Ecto neural progenitor cell (in vitro differentiated cells): ENCODE data around the gene MSH5.
A peak's percentile ranks its signal among the peaks of the same experiment; 100 is the strongest.
"Not testable (repeated sequence)": the region's sequence is repeated elsewhere in the genome, so short reads cannot be mapped to it uniquely, and the experiment has no call there.

Source experiments
- DNase-seq: peaks from one replicate; pipeline ENCODE4 v3.0.0-alpha.2; 2018; ENCODE audit warnings: low spot score

MSH5 gene

DNA sequence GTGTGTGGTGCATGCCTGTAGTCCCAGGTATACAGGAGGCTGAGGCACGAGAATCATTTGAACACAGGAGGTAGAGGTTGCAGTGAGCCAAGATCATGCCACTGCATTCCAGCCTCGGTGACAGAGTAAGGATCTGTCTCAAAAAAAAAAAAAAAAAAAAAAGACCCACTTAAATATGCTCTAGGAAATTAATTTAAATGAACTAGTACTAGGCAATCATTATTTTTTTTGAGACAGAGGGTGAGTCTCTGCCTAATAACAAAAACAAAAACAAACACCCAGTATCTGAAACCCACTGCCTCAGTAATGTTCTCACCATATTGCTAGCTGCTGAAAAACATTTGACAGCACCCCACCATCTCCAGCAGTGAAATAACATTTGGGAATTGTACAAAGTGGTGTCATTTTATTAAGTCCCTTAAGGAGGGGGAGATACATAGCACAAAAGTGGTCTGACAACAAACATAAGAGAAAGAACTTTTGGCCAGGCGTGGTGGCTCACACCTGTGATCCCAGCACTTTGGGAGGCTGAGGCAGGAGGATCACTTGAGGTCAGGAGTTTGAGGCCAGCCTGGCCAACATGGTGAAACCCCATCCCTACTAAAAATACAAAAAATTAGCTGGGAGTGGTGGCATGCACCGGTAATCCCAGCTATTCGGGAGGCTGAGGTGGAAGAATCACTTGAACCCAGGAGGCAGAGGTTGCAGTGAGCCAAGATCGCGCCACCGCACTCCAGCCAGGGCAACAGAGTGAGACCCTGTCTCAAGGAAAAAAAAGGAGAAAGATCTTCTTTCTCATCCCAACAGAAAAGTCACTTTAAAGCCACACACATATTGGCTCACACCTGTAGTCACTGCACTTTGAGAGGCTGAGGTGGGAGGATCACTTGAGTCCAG lies 61.5 kb downstream of the MSH5 start:
- not testable (repeated sequence) for DNase-seq

DNA sequence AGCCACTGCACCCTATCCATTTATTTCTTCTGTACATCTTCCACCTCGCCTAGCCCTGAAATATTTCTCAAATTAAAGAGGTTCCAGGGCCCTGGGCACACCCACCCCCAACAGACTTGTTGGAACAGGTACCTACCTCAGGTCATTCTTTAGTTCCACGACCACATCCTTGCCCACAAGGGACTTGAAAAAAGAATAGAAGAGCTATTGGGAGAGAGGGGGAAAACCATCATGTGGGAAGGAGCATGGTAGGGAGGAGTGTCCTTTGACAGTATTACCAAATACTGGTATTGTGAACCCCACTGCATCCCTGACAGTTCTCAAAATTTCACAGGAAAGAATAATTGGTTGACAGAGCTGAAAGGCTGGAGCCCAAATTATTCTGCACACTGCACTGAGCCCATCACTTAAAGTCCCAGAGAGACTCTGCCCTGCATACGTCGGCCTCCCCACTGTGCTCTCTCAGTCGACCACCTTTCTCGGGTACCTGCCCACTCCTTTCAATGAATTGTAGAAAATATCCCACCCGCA lies 66.2 kb downstream of the MSH5 start:
- no peak for DNase-seq

DNA sequence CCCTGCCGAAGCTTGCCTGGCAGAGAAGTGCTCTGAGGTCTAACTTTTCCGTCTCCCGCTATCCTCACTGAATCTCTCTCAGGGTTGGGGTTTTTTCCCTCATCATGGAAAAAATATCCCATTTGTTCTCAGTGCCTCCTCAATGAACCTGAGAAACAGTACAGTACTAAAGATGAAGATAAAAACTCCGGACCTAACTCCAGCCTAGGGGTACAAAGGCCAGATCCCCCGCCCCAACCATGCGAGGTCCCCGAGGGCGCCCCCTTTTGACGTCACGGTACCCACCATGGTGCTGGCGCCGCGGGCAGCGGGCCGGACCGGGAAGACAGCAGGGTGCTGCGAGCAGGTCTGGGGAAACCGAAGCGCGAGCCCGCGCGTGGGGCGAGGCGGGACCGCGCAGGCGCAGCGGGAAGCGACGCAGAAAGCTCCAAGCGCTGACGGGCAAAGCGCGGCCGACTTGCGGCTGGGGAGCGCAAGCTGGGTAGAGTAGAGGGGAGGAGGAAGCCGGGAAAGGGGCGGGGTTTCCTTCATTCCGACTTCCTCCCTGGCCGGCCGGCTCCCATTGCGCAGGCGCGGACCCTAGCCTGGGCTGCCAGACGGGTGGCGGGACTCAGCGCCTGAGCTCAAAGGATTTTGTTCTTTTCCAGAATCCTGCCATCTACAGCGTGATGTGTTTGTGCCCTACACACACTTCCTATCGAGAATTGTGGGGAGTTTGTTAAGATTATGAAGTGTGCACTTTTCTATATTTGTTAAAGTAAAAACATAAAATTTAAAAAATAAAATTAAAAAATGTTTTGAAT lies 66.9 kb downstream of the MSH5 start, which contains the start of gene LSM2:
Gene LSM2 (minus strand): TSS at position 497 of the 803 bp plus-strand sequence. CDS start 209 bp downstream, at position 288.
- peak; percentile 98 for DNase-seq

GRCh38 chr6:31808599-31808998 lies 68.8 kb downstream of the MSH5 start:
- not testable (repeated sequence) for DNase-seq

GRCh38 chr6:31811645-31812044 lies 71.8 kb downstream of the MSH5 start:
- DNase-seq = no peak
